Measurements from ENCODE around the gene PRR12. TPM values are rescaled to one million over a fixed set of nuclear protein-coding genes. Genes with fewer than 3 reads are reported as not detected.
A peak's percentile ranks its signal among the peaks of the same experiment; 100 is the strongest.

The PRR12 gene
- total RNA-seq, 4 donors from 2014 or later = 13.5 to 39.6 (median 28.1) TPM

- no peaks in the 10 kb centered on the region for H3K27me3 ChIP-seq
- no peaks in the 10 kb centered on the region for H3K9me3 ChIP-seq
- no peak for TF ChIP-seq POLR2A (IDR thresholded peaks at IDR 0.05)
- no peak for TF ChIP-seq CTCF (IDR thresholded peaks at IDR 0.05)
- peak overlapping the region; percentile 87 to 99 (median 93) for H3K27ac ChIP-seq
- H3K36me3 ChIP-seq = peaks cover 0 to 6% (median 0%) of the 10 kb centered on the region in 3 donors
- H3K4me3 ChIP-seq = peak overlapping the region in 1 of 4 donors; percentile 87
- peaks cover 0 to 17% (median 7%) of the 10 kb centered on the region in 4 donors for H3K4me1 ChIP-seq
- DNase-seq = no peak
Measured at GRCh38 chr19:49589502-49589905, 1.5 kb upstream of the PRR12 start.

- H3K4me3 ChIP-seq = peak overlapping the region; percentile 74 to 99 (median 86)
- peaks cover 0 to 14% (median 0%) of the 10 kb centered on the region in 3 donors for H3K36me3 ChIP-seq
- TF ChIP-seq POLR2A (IDR thresholded peaks at IDR 0.05) (peak; percentile 64 to 77), CTCF (IDR thresholded peaks at IDR 0.05) (peak in 4 of 6 experiments; percentile 7 to 20 (median 11))
- peaks cover 0 to 17% (median 7%) of the 10 kb centered on the region in 4 donors for H3K4me1 ChIP-seq
- DNase-seq = peak; percentile 97 to 100 (median 100)
- no peaks in the 10 kb centered on the region for H3K27me3 ChIP-seq
- H3K27ac ChIP-seq = peak overlapping the region; percentile 87 to 99 (median 93)
- H3K9me3 ChIP-seq = no peaks in the 10 kb centered on the region
Measured at GRCh38 chr19:49590071-49590970, 661 bp upstream of the PRR12 start.

- H3K4me3 ChIP-seq = peak overlapping the region; percentile 74 to 99 (median 86)
- H3K27ac ChIP-seq = peak overlapping the region; percentile 87 to 99 (median 93)
- H3K36me3 ChIP-seq = peaks cover 0 to 30% (median 0%) of the 10 kb centered on the region in 3 donors
- peaks cover 0 to 17% (median 7%) of the 10 kb centered on the region in 4 donors for H3K4me1 ChIP-seq
- no peaks in the 10 kb centered on the region for H3K9me3 ChIP-seq
- H3K27me3 ChIP-seq = no peaks in the 10 kb centered on the region
- DNase-seq = peak; percentile 64 to 71 (median 65)
- TF ChIP-seq POLR2A (IDR thresholded peaks at IDR 0.05) = no peak
- no peak for TF ChIP-seq CTCF (IDR thresholded peaks at IDR 0.05)
Measured at GRCh38 chr19:49591731-49592485, 926 bp downstream of the PRR12 start.

GRCh38 chr19:49592486-49593232 lies 1.7 kb downstream of the PRR12 start:
- no peaks in the 10 kb centered on the region for H3K27me3 ChIP-seq
- no peak for DNase-seq
- TF ChIP-seq CTCF (IDR thresholded peaks at IDR 0.05) (no peak), POLR2A (IDR thresholded peaks at IDR 0.05) (no peak)
- H3K27ac ChIP-seq = peak overlapping the region; percentile 87 to 99 (median 93)
- H3K36me3 ChIP-seq = peaks cover 0 to 37% (median 0%) of the 10 kb centered on the region in 3 donors
- H3K4me1 ChIP-seq = peaks cover 0 to 17% (median 7%) of the 10 kb centered on the region in 4 donors
- no peaks in the 10 kb centered on the region for H3K9me3 ChIP-seq
- H3K4me3 ChIP-seq = peak overlapping the region; percentile 74 to 99 (median 86)

All from Peyer's patch (tissue), 4 donors.